COLO668 (cell line): ENCODE results near the gene ICA1L.

ENCODE experiments used
- DNase-seq: peaks from one replicate; lab custom pipeline; 2025; ENCODE audit not compliant: unreplicated experiment; lab: John Stamatoyannopoulos, UW

ICA1L gene

DNA sequence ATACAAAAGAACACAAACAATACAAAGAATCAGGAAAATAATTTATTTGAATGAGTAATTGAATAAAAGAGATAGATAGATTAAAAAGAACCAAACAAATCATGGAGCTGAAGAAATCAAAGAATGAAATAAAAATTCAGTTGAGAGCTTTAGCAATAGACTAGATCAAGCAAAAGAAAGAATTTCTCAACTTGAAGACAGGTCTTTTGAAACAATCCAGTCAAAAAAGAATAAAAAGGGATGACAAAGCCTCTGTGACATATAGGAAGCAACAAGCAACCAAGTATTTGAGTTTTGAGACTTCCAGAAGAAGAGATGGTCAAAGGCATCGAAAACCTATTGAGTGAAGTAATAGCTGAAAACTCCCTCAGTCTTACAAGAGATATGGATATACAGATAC lies 128.0 kb downstream of the ICA1L start:
- DNase-seq = no peak

- DNase-seq = no peak
Measured at GRCh38 chr2:202736826-202737225, 134.7 kb downstream of the ICA1L start.

DNA sequence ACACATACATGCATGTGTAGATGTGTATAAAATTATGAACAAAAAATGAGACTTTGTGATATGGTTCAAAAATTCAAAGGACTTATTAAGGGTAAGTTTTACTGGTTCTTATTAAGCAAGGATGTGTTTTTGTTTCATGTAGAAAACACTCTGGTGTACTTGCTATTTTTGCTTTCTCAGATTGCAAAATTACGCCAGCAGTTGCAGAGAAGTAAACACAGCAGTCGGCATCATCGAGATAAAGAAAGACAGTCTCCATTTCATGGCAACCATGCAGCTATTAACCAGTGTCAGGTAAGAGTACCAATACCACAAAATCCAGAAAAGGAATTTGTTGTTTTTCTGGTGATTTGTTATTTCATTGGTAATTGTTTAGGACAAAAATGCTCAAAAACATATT lies 145.5 kb downstream of the ICA1L start:
- DNase-seq = no peak

GRCh38 chr2:202723746-202724145 lies 147.8 kb downstream of the ICA1L start:
- no peak for DNase-seq
